ENCODE results near the gene PIK3AP1. TPM values are rescaled to one million over a fixed set of nuclear protein-coding genes. Genes with fewer than 3 reads are reported as not detected.

PIK3AP1 gene
- total and polyA plus RNA-seq, 2 of the 8 experiments (the other 6 are each of a cell fraction or from before 2014, with no cell fraction given), result 1.9 to 4.5 TPM

DNA sequence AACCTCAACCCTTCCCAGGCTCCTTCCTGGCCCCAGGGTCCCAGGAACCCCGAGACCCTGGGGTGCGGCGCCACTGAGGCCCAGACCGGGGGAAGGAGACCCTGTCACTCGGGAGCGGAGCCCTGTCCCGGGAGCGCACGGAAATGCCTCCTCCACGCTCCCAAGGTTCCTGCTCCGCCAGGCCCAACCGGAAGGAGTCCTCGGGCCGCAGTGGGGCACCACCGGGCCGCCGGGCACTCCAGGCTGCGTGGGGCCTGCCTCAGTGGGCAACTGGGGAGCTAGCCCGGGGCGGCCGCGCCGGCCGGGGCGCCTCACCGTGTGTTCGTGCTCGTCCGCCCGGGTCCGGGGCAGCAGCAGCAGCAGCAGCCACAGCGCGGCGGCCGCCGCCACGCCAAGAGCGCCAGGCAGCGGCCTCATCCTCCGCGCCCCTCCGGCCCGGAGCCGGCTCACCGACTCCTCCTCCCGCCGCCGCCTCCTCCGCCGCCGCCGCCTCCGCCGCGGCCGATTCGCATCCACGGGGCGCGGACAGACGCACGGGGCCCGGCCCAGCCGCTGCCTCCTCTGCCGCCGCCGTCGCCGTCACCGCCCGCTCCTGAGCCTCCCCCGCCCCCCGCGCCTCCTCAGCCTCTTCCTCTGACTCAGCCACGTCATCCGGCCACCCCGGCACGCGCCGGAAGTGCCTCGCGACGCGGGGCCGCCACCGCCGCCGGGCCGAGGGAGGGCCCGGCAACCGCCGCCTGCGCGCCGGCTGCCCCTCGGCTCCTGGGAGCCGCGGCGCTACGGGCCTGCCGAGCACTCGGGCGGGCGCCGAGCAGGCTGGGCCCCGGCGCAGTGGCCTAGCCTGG lies 133.7 kb downstream of the PIK3AP1 start, which contains the start of gene TM9SF3 (continued):
- TF ChIP-seq, protein P1, sequence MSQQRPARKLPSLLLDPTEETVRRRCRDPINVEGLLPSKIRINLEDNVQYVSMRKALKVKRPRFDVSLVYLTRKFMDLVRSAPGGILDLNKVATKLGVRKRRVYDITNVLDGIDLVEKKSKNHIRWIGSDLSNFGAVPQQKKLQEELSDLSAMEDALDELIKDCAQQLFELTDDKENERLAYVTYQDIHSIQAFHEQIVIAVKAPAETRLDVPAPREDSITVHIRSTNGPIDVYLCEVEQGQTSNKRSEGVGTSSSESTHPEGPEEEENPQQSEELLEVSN (IDR thresholded peaks at IDR 0.05), result peak; percentile 46; the same call in 1 of the 2 replicates
- TF ChIP-seq, protein P2, sequence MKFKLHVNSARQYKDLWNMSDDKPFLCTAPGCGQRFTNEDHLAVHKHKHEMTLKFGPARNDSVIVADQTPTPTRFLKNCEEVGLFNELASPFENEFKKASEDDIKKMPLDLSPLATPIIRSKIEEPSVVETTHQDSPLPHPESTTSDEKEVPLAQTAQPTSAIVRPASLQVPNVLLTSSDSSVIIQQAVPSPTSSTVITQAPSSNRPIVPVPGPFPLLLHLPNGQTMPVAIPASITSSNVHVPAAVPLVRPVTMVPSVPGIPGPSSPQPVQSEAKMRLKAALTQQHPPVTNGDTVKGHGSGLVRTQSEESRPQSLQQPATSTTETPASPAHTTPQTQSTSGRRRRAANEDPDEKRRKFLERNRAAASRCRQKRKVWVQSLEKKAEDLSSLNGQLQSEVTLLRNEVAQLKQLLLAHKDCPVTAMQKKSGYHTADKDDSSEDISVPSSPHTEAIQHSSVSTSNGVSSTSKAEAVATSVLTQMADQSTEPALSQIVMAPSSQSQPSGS (IDR thresholded peaks at IDR 0.05; ENCODE audit: low read length), result no peak
- TF ChIP-seq SUZ12 (IDR thresholded peaks at IDR 0.05; ENCODE audit: low read length) (no peak), BCL11A (IDR thresholded peaks at IDR 0.05; ENCODE audit: low read depth in 2 of 2, low read length in 2 of 2) (no peak), JUND (IDR thresholded peaks at IDR 0.05; ENCODE audit: low read length) (no peak), RBBP5 (IDR thresholded peaks at IDR 0.05; ENCODE audit: borderline replicate concordance, low read depth, low read length) (peak; percentile 89; the same call in 1 of the 2 replicates), GTF2F1 (IDR thresholded peaks at IDR 0.05; ENCODE audit: borderline replicate concordance, low read depth, low read length) (0 out of 2 replicates have a peak, but pooled peaks have one; percentile 25), SIN3A (conservative IDR thresholded peaks at IDR 0.05 in 1 of 2, IDR thresholded peaks at IDR 0.05 in 1 of 2; ENCODE audit: low read depth in 1 of 2, low read length in 2 of 2) (peak in 1 of 2 experiments; percentile 71; a peak in 2 of 4 replicates)
- TF ChIP-seq, protein P3, sequence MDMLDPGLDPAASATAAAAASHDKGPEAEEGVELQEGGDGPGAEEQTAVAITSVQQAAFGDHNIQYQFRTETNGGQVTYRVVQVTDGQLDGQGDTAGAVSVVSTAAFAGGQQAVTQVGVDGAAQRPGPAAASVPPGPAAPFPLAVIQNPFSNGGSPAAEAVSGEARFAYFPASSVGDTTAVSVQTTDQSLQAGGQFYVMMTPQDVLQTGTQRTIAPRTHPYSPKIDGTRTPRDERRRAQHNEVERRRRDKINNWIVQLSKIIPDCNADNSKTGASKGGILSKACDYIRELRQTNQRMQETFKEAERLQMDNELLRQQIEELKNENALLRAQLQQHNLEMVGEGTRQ (IDR thresholded peaks at IDR 0.05; ENCODE audit: low read length), result no peak
- TF ChIP-seq, protein P4, sequence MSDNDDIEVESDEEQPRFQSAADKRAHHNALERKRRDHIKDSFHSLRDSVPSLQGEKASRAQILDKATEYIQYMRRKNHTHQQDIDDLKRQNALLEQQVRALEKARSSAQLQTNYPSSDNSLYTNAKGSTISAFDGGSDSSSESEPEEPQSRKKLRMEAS (IDR thresholded peaks at IDR 0.05), result peak; percentile 82

Data from H1 (cell line).